Spleen (tissue), 11 donors: Measurements from ENCODE around the gene ATF6B. TPM values are rescaled to one million over a fixed set of nuclear protein-coding genes. Genes with fewer than 3 reads are reported as not detected.

Source experiments
- DNase-seq: peaks from one replicate; pipeline ENCODE4 v3.0.0-alpha.2; 2020
- H3K27ac ChIP-seq, 8 donors: fragments of 200-600 bp; sonication (generic) in 7 of 8; 1 replicate in 4 of 8; 2 replicates in 4 of 8; pipeline versions ENCODE4 v1.5.0 to v1.8.0; 2016 to 2021; ENCODE audit warnings: inconsistent platforms in 4 of 8, mild to moderate bottlenecking in 4 of 8, moderate library complexity in 1 of 8
- H3K27me3 ChIP-seq, 7 donors: fragments of 200-600 bp; sonication (generic) in 6 of 7; replicated peaks in 1 of 7; 1 replicate in 4 of 7; 2 replicates in 3 of 7; pipeline versions ENCODE4 v1.5.0 to v1.8.0; 2016 to 2021; ENCODE audit warnings: inconsistent platforms in 3 of 7, mild to moderate bottlenecking in 1 of 7
- H3K36me3 ChIP-seq, 6 donors: fragments of 200-600 bp; sonication (generic) in 5 of 6; 1 replicate in 4 of 6; 2 replicates in 2 of 6; pipeline versions ENCODE4 v1.5.0 to v1.8.0; 2016 to 2021; ENCODE audit warnings: inconsistent platforms in 2 of 6
- H3K4me1 ChIP-seq, 6 donors: fragments of 200-600 bp; sonication (generic) in 5 of 6; 1 replicate in 3 of 6; 2 replicates in 3 of 6; pipeline versions ENCODE4 v1.5.0 to v1.8.0; 2016 to 2021; ENCODE audit warnings: inconsistent platforms in 3 of 6
- H3K4me3 ChIP-seq, 8 donors: fragments of 200-600 bp; sonication (generic) in 7 of 8; 1 replicate in 4 of 8; 2 replicates in 4 of 8; pipeline versions ENCODE4 v1.5.0 to v1.8.0; 2016 to 2021; ENCODE audit warnings: inconsistent platforms in 4 of 8, mild to moderate bottlenecking in 4 of 8, moderate library complexity in 2 of 8
- H3K9me3 ChIP-seq, 8 donors: fragments of 200-600 bp; sonication (generic) in 7 of 8; 1 replicate in 4 of 8; 2 replicates in 4 of 8; pipeline versions ENCODE4 v1.5.0 to v1.8.0; 2016 to 2021; ENCODE audit warnings: inconsistent platforms in 4 of 8
- POLR2A ChIP-seq, 3 donors: fragments of 450-650 bp; IDR thresholded peaks; one replicate each; pipeline ENCODE4 v1.5.1; 2017; ENCODE audit warnings: antibody characterized with exemption in 3 of 3, mild to moderate bottlenecking in 1 of 3
- POLR2AphosphoS5 ChIP-seq, 3 donors: sonication (generic); formaldehyde crosslinking; IDR thresholded peaks; one replicate each; pipeline ENCODE4 v1.5.1; 2017; ENCODE audit warnings: antibody characterized with exemption in 3 of 3
- WGBS, 5 donors: extraction: QIAGEN DNeasy Blood & Tissue Kit in 3 of 5; methylation state at CpG; one replicate each; pipeline versions ENCODE4 v1.1.5 to v1.1.7; 2013 to 2018; 5-methylcytosine and 5-hydroxymethylcytosine counted together
- intact Hi-C: fragments of 100-400 bp; cut with DNase I; formaldehyde crosslinking; loops from one replicate; pipeline ENCODE4 v1.15.0; 2023; ENCODE audit warnings: low total_unique reads
- polyA plus RNA-seq, 3 donors: library from polyadenylated mRNA; stranded (reverse); fragments of 200-250 nt; gene quantifications; one replicate each; pipeline ENCODE4 v1.2.1, GENCODE V29; 2013
- total RNA-seq, 7 donors: library from RNA; depleted of rRNA in 3 of 7; stranded (reverse); fragments of >200 nt in 3 of 7; fragmentation: NEBNext Ultra II Directional in 4 of 7; extraction: Animal tissue kit (Norgen Biotek cat#: 25700) in 4 of 7; gene quantifications; one replicate each; pipeline versions ENCODE4 v1.1.0 to v1.2.1, GENCODE V29; 2016 to 2021
- TF ChIP-seq, protein P1 (sequence below), 11 experiments: fragments of 200-600 bp in 7 of 11; fragments of 450-650 bp in 4 of 11; sonication (generic) in 4 of 11; IDR thresholded peaks in 8 of 11; conservative IDR thresholded peaks in 3 of 11; 1 replicate in 7 of 11; 2 replicates in 4 of 11; pipeline versions ENCODE4 v1.4.0 to v1.8.0; 2016 to 2021; ENCODE audit warnings: antibody characterized with exemption in 11 of 11, inconsistent platforms in 4 of 11, mild to moderate bottlenecking in 1 of 11
- donor health status: healthy with polysubstance abuse.
- donor health status: DM: no; HTN: no; CAD: no; lungs with moderate emphysema.
- donor health status: DM: no; HTN: no; CAD: no.
- donor health status: Bipolar disorder and iron deficiency.
- donor health status: healthy.
- donor health status: DM: no; HTN: no; CAD: no.
- donor health status: DM: yes; HTN: yes; CAD: no.

ATF6B gene
- total and polyA plus RNA-seq, 10 donors: 45.3 to 126 (median 92.7) TPM

DNA sequence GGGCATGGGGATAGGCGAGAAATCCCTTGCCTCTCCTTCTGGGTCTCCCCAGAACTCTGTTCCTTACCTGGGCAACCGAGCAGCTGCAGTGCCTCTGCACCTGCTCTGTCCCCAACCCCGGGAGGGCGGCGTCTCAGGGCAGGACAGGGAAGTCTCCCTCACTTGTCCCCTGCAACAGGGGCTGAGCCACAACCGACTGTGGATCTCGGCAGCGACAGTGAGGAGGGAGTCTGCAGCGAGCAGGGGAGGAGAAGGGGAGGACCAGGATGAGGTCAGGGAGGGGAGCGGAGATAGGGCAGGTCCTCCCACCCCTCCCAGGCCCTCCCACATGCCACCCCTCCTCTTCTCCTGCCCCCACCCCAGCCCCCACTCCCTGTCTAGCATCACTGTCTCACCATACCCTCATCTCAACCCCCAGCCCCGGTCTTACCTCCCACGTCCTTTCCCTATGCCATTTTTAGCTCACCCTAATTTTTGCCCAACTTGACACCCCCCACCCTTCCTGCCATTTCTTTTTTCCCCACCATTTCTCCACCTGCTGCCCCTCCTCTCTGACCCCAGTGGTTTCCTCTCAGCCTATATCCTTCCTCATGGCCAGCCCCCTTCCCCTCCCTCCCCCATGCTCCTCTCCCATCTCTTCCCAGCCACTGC, 18.8 kb downstream of the ATF6B start, which contains the start of gene TNXB:
TNXB (minus strand) TSS at position 225 of the 651 bp plus-strand sequence. CDS start 11,140 bp downstream, outside the sequence.
- Histone ChIP-seq H3K27ac (peak within 1 kb of the TSS; percentile 36 to 83 (median 78)), H3K4me1 (peaks cover 9 to 89% (median 55%) of the 10 kb centered on the region in 6 donors), H3K4me3 (peak within 1 kb of the TSS; percentile 10 to 68 (median 39)), H3K36me3 (peaks cover 0 to 35% (median 0%) of the 10 kb centered on the region in 6 donors), H3K9me3 (no peaks in the 10 kb centered on the region), H3K27me3 (peaks cover 0 to 28% (median 0%) of the 10 kb centered on the region in 7 donors)
- 2 to 12% (median 7%) methylated on average over 10 to 12 of the region's 12 CpGs for WGBS, 5 donors
- TF ChIP-seq, protein P1, sequence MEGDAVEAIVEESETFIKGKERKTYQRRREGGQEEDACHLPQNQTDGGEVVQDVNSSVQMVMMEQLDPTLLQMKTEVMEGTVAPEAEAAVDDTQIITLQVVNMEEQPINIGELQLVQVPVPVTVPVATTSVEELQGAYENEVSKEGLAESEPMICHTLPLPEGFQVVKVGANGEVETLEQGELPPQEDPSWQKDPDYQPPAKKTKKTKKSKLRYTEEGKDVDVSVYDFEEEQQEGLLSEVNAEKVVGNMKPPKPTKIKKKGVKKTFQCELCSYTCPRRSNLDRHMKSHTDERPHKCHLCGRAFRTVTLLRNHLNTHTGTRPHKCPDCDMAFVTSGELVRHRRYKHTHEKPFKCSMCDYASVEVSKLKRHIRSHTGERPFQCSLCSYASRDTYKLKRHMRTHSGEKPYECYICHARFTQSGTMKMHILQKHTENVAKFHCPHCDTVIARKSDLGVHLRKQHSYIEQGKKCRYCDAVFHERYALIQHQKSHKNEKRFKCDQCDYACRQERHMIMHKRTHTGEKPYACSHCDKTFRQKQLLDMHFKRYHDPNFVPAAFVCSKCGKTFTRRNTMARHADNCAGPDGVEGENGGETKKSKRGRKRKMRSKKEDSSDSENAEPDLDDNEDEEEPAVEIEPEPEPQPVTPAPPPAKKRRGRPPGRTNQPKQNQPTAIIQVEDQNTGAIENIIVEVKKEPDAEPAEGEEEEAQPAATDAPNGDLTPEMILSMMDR (IDR thresholded peaks at IDR 0.05 in 8 of 11, conservative IDR thresholded peaks at IDR 0.05 in 3 of 11): no peak
- TF ChIP-seq POLR2A (IDR thresholded peaks at IDR 0.05) (peak in 1 of 3 donors; percentile 17), POLR2AphosphoS5 (IDR thresholded peaks at IDR 0.05) (peak; percentile 61 to 81 (median 72))
- intact Hi-C loops: no loop called here
- DNase-seq: no peak

- no peak for DNase-seq
- TF ChIP-seq POLR2A (IDR thresholded peaks at IDR 0.05): no peak
- TF ChIP-seq POLR2AphosphoS5 (IDR thresholded peaks at IDR 0.05): no peak
- TF ChIP-seq, protein P1 (IDR thresholded peaks at IDR 0.05 in 8 of 11, conservative IDR thresholded peaks at IDR 0.05 in 3 of 11): no peak
- Histone ChIP-seq H3K4me1 (peaks cover 9 to 84% (median 52%) of the 10 kb centered on the region in 6 donors), H3K36me3 (peaks cover 0 to 30% (median 0%) of the 10 kb centered on the region in 6 donors), H3K27me3 (peaks cover 0 to 29% (median 0%) of the 10 kb centered on the region in 7 donors), H3K27ac (peak overlapping the region; percentile 36 to 83 (median 78)), H3K9me3 (no peaks in the 10 kb centered on the region), H3K4me3 (peak overlapping the region; percentile 10 to 68 (median 39))
- WGBS, 5 donors: 39 to 64% (median 48%) methylated on average over 6 of the region's 6 CpGs
- intact Hi-C loops: no loop called here
Observed at GRCh38 chr6:32108727-32109113, 19.3 kb downstream of the ATF6B start.

DNA sequence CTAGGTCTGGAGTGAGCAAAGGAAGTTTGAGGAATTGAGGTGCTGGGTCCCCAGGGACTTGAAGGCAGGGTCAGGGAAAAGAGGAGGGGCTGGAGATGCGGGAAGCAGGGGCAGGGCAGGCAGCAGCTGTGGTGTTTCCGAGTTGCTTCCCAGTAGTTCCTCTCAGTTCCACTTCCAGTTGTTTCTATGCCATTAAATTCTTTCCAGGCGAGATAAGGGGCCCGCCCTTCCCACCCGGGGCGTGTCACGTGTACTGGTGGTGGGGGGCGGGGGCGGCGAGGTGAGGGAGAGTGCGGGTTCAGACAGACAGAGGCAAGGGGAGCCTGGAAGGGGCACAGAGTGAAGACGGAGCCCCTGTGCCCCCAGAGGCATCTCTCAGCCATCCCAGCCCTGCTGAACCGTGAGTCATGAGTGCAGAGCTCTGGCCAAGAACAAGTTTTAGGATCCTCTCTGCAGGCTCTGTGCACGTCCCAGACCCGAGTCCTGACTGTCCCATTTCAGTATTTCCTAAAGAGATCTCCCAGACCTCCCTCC, 19.9 kb downstream of the ATF6B start:
- intact Hi-C loops: no loop called here
- 5 to 10% (median 8%) methylated on average over 10 to 15 of the region's 15 CpGs for WGBS, 5 donors

More for the DNA sequence above, 19.9 kb downstream of the ATF6B start:
- peaks cover 0 to 26% (median 0%) of the 10 kb centered on the region in 6 donors for H3K36me3 ChIP-seq
- H3K9me3 ChIP-seq: no peaks in the 10 kb centered on the region
- TF ChIP-seq, protein P1 (IDR thresholded peaks at IDR 0.05 in 8 of 11, conservative IDR thresholded peaks at IDR 0.05 in 3 of 11): no peak
- TF ChIP-seq POLR2AphosphoS5 (IDR thresholded peaks at IDR 0.05): peak; percentile 51 to 71 (median 71)
- DNase-seq: no peak
- H3K4me3 ChIP-seq: peak overlapping the region; percentile 10 to 68 (median 39)
- peaks cover 6 to 78% (median 48%) of the 10 kb centered on the region in 6 donors for H3K4me1 ChIP-seq
- H3K27ac ChIP-seq: peak overlapping the region; percentile 36 to 83 (median 78)
- peaks cover 0 to 29% (median 0%) of the 10 kb centered on the region in 7 donors for H3K27me3 ChIP-seq
